K562 (cell line): ENCODE measurements around the gene SYS1. TPM values are rescaled to one million over a fixed set of nuclear protein-coding genes. Genes with fewer than 3 reads are reported as not detected.

Source experiments
- BCOR ChIP-seq: fragments of 450-650 bp; IDR thresholded peaks from 2 replicates; pipeline ENCODE4 v1.6.1; 2016
- CBFA2T2 ChIP-seq: fragments of 450-650 bp; conservative IDR thresholded peaks from 2 replicates; pipeline ENCODE4 v1.6.1; 2017; ENCODE audit warnings: mild to moderate bottlenecking
- CREM ChIP-seq: IDR thresholded peaks from 2 replicates; pipeline ENCODE4 v1.6.1; 2014; ENCODE audit warnings: antibody characterized with exemption, low read depth
- DIDO1 ChIP-seq: fragments of 450-650 bp; IDR thresholded peaks from 2 replicates; pipeline ENCODE4 v1.6.1; 2016; ENCODE audit warnings: low read depth, missing biosample characterization, missing genetic modification characterization
- E2F1 ChIP-seq: sonication (generic); formaldehyde crosslinking; IDR thresholded peaks from 2 replicates; pipeline ENCODE4 v1.8.1; 2023; ENCODE audit warnings: mild to moderate bottlenecking, missing genetic modification reagents, moderate library complexity
- E4F1 ChIP-seq: fragments of 250-450 bp; sonication (Bioruptor Pico); IDR thresholded peaks from 2 replicates; pipeline ENCODE4 v1.5.0; 2021; ENCODE audit warnings: mild to moderate bottlenecking, borderline replicate concordance
- ESRRA ChIP-seq: fragments of 450-650 bp; IDR thresholded peaks from 2 replicates; pipeline ENCODE4 v1.6.1; 2014; ENCODE audit warnings: low read depth, mild to moderate bottlenecking, moderate library complexity, borderline replicate concordance
- HDAC3 ChIP-seq: fragments of 450-650 bp; IDR thresholded peaks from 2 replicates; pipeline ENCODE4 v1.6.1; 2018; ENCODE audit warnings: borderline replicate concordance, mild to moderate bottlenecking, moderate library complexity; ENCODE audit not compliant: partially characterized antibody
- JUND ChIP-seq, 2 experiments: IDR thresholded peaks; 2 replicates in 1 of 2; 3 replicates in 1 of 2; pipeline ENCODE4 v1.6.1; 2011; ENCODE audit warnings: borderline replicate concordance in 2 of 2, low read depth in 2 of 2, low read length in 2 of 2, improper control_type of control experiment in 1 of 2, missing biosample characterization in 1 of 2, missing genetic modification characterization in 1 of 2, missing genetic modification reagents in 1 of 2
- NR2C2 ChIP-seq, 2 experiments: fragments of 200-800 bp in 1 of 2; sonication (Bioruptor generic) in 1 of 2; sonication (generic) in 1 of 2; formaldehyde crosslinking in 1 of 2; IDR thresholded peaks; 2 replicates each; pipeline versions ENCODE4 v1.6.1 to v1.8.0; 2016 to 2022; ENCODE audit warnings: mild to moderate bottlenecking in 1 of 2, missing compliant biosample characterization in 1 of 2, missing genetic modification characterization in 1 of 2, missing genetic modification reagents in 1 of 2
- NR2F6 ChIP-seq: fragments of 450-650 bp; formaldehyde crosslinking; IDR thresholded peaks from 2 replicates; pipeline ENCODE4 v1.4.0; 2020; ENCODE audit warnings: mild to moderate bottlenecking
- PML ChIP-seq: IDR thresholded peaks from 2 replicates; pipeline ENCODE4 v1.6.1; 2012; ENCODE audit warnings: low read length, inconsistent platforms
- RAD21 ChIP-seq, 2 experiments: fragments of 250-450 bp in 1 of 2; fragments of 450-650 bp in 1 of 2; sonication (Bioruptor Pico) in 1 of 2; formaldehyde crosslinking in 1 of 2; IDR thresholded peaks in 1 of 2; conservative IDR thresholded peaks in 1 of 2; 2 replicates each; pipeline versions ENCODE4 v1.4.0 to v1.8.0; 2020 to 2022; ENCODE audit warnings: mild to moderate bottlenecking in 2 of 2, moderate library complexity in 1 of 2
- SMAD4 ChIP-seq: fragments of 250-450 bp; sonication (Bioruptor Pico); conservative IDR thresholded peaks from 2 replicates; pipeline ENCODE4 v1.8.0; 2021; ENCODE audit warnings: inconsistent platforms, mild to moderate bottlenecking, moderate library complexity
- VEZF1 ChIP-seq: fragments of 200-800 bp; sonication (Bioruptor generic); IDR thresholded peaks from 2 replicates; pipeline ENCODE4 v1.6.1; 2017; ENCODE audit warnings: missing genetic modification characterization, missing compliant biosample characterization
- ZNF518B ChIP-seq: fragments of 250-450 bp; sonication (Bioruptor Pico); IDR thresholded peaks from 2 replicates; pipeline ENCODE4 v1.5.0; 2021; ENCODE audit warnings: mild to moderate bottlenecking, moderate library complexity
- ZNF644 ChIP-seq: fragments of 200-800 bp; sonication (Bioruptor generic); IDR thresholded peaks from 2 replicates; pipeline ENCODE4 v1.6.1; 2016; ENCODE audit warnings: low read depth, missing genetic modification characterization, missing compliant biosample characterization
- polyA plus RNA-seq, 8 experiments: library from polyadenylated mRNA; depleted of rRNA in 4 of 8; stranded (reverse) in 5 of 8; unstranded in 3 of 8; fragments of >200 nt; fragmentation: Nextera tagmentation in 2 of 8; fragmentation: Illumina TruSeq in 1 of 8; extraction: Ambion mirVana in 2 of 8; extraction: Trizol in 1 of 8; gene quantifications; 2 replicates each; pipeline versions ENCODE4 v1.2.1 to v1.2.3, GENCODE V29; 2011 to 2014; ENCODE audit warnings: inconsistent platforms in 1 of 8, missing spikeins in 1 of 8
- total RNA-seq, 7 experiments: library from RNA; depleted of rRNA in 6 of 7; stranded (reverse); fragments of >200 nt in 6 of 7; fragmentation: Illumina TruSeq in 2 of 7; extraction: Trizol in 2 of 7; gene quantifications; 2 replicates each; pipeline versions ENCODE4 v1.2.1 to v1.2.3, GENCODE V29; 2011 to 2021; ENCODE audit warnings: low replicate concordance in 1 of 7

The SYS1 gene
- total and polyA plus RNA-seq, 9 of the 15 experiments (the other 6 are each of a cell fraction or from before 2014, with no cell fraction given) = 11.1 to 25.2 (median 17.5) TPM

- 0 out of 2 replicates have a peak, but pooled peaks have one; percentile 30 for TF ChIP-seq ZNF644
- no peak for TF ChIP-seq E4F1 (CRISPR knock-in tag)
- peak; percentile 16; the same call in 1 of the 2 replicates for TF ChIP-seq PML
- no peak for TF ChIP-seq E2F1 (CRISPR knock-in tag)
- TF ChIP-seq RAD21 (CRISPR knock-in tag; conservative IDR thresholded peaks at IDR 0.05 in 1 of 2, IDR thresholded peaks at IDR 0.05 in 1 of 2) = 0 out of 4 replicates have a peak, but pooled peaks of 1 of the 2 experiments have one; percentile 8
- TF ChIP-seq BCOR = peak; percentile 52
- peak; percentile 79 for TF ChIP-seq SMAD4 (CRISPR knock-in tag)
- 0 out of 2 replicates have a peak, but pooled peaks have one; percentile 1 for TF ChIP-seq JUND (IDR thresholded peaks at IDR 0.05; ENCODE audit: borderline replicate concordance, low read depth, low read length)
- TF ChIP-seq JUND (tag; IDR thresholded peaks at IDR 0.05; ENCODE audit: borderline replicate concordance, low read depth, low read length) = peak; percentile 34; the same call in 1 of the 3 replicates
- no peak for TF ChIP-seq CREM
- TF ChIP-seq VEZF1 (CRISPR knock-in tag) = peak; percentile 53
- TF ChIP-seq CBFA2T2 = peak; percentile 89
- TF ChIP-seq ZNF518B = no peak
- no peak for TF ChIP-seq HDAC3
- TF ChIP-seq NR2C2 (CRISPR knock-in tag; IDR thresholded peaks at IDR 0.05) = no peak
- peak; percentile 58 for TF ChIP-seq NR2C2 (tag; IDR thresholded peaks at IDR 0.05)
- TF ChIP-seq NR2F6 (CRISPR knock-in tag) = no peak
- no peak for TF ChIP-seq DIDO1 (tag)
- peak; percentile 82 for TF ChIP-seq ESRRA
Measured at GRCh38 chr20:45337367-45338120, 25.4 kb upstream of the SYS1 start (continued).
